Testis (tissue), 2 donors: Measurements from ENCODE around the gene ADCY5.

Source experiments
- CTCF ChIP-seq, 3 experiments: fragments of 450-650 bp in 2 of 3; fragments of 200-600 bp in 1 of 3; sonication (generic) in 1 of 3; IDR thresholded peaks; one replicate each; pipeline ENCODE4 v1.5.1; 2016 to 2019; ENCODE audit warnings: antibody characterized with exemption in 3 of 3, mild to moderate bottlenecking in 2 of 3, moderate library complexity in 1 of 3
- POLR2A ChIP-seq: fragments of 450-650 bp; IDR thresholded peaks from one replicate; pipeline ENCODE4 v1.6.1; 2017; ENCODE audit warnings: antibody characterized with exemption, mild to moderate bottlenecking, moderate library complexity

GRCh38 chr3:123319760-123320159 lies 129.1 kb downstream of the ADCY5 start:
- no peak for TF ChIP-seq POLR2A
- no peak for TF ChIP-seq CTCF (IDR thresholded peaks at IDR 0.05)
